Lung (tissue), 12 donors: ENCODE data around the gene HOXD9. TPM values are rescaled to one million over a fixed set of nuclear protein-coding genes. Genes with fewer than 3 reads are reported as not detected.

Source experiments
- ATAC-seq: fragments of 200-7000 bp; cut with Tn5 transposase; one replicate; pipeline ENCODE4 v1.9.1; 2020; ENCODE audit warnings: moderate number of reproducible peaks; ENCODE audit not compliant: insufficient read depth, low FRiP score
- DNase-seq, 3 donors: peaks; one replicate each; pipeline ENCODE4 v3.0.0-alpha.2; 2013 to 2017
- H3K27ac ChIP-seq, 2 donors: one replicate each; pipeline ENCODE4 v1.5.1; 2013; ENCODE audit warnings: mild to moderate bottlenecking in 2 of 2, moderate library complexity in 2 of 2, control low read depth in 1 of 2, inconsistent platforms in 1 of 2, low read depth in 1 of 2, low read length in 1 of 2
- H3K27me3 ChIP-seq, 3 donors: one replicate each; pipeline ENCODE4 v1.5.1; 2013; ENCODE audit warnings: low read length in 2 of 3; ENCODE audit not compliant: control insufficient read depth in 3 of 3, insufficient read depth in 3 of 3
- H3K36me3 ChIP-seq, 4 donors: one replicate each; pipeline ENCODE4 v1.5.1; 2013; ENCODE audit warnings: low read length in 4 of 4, mild to moderate bottlenecking in 1 of 4, moderate library complexity in 1 of 4; ENCODE audit not compliant: control insufficient read depth in 4 of 4, insufficient read depth in 4 of 4
- H3K4me1 ChIP-seq, 5 donors: one replicate each; pipeline ENCODE4 v1.5.1; 2013; ENCODE audit warnings: low read length in 5 of 5, mild to moderate bottlenecking in 2 of 5, moderate library complexity in 1 of 5; ENCODE audit not compliant: control insufficient read depth in 5 of 5, insufficient read depth in 5 of 5
- H3K4me3 ChIP-seq: one replicate; pipeline ENCODE4 v1.5.1; 2013; ENCODE audit warnings: mild to moderate bottlenecking, control low read depth, moderate library complexity
- H3K9ac ChIP-seq, 2 donors: one replicate each; pipeline ENCODE4 v1.5.1; 2013; ENCODE audit warnings: low read length in 2 of 2, control low read depth in 1 of 2; ENCODE audit not compliant: insufficient read depth in 1 of 2
- H3K9me3 ChIP-seq, 4 donors: one replicate each; pipeline ENCODE4 v1.5.1; 2013; ENCODE audit warnings: low read length in 3 of 4, mild to moderate bottlenecking in 1 of 4, moderate library complexity in 1 of 4; ENCODE audit not compliant: control insufficient read depth in 4 of 4, insufficient read depth in 3 of 4
- CTCF ChIP-seq: IDR thresholded peaks from 2 replicates; pipeline ENCODE4 v1.5.1; 2012; ENCODE audit warnings: mild to moderate bottlenecking; ENCODE audit errors: control extremely low read depth, extremely low read depth
- WGBS, 2 donors: extraction: QIAGEN DNeasy Blood & Tissue Kit; methylation state at CpG; one replicate each; pipeline ENCODE4 v1.1.7; 2013; 5-methylcytosine and 5-hydroxymethylcytosine counted together
- polyA plus RNA-seq, 2 donors: library from polyadenylated mRNA; stranded (reverse); fragments of 200-250 nt; gene quantifications; one replicate each; pipeline ENCODE4 v1.2.1, GENCODE V29; 2013
- total RNA-seq, 2 donors: library from RNA; depleted of rRNA in 1 of 2; stranded (reverse); fragments of >200 nt in 1 of 2; gene quantifications; one replicate each; pipeline ENCODE4 v1.2.1, GENCODE V29; 2014 to 2021
- donor health status: control.
- donor health status: control.
- donor health status: Bipolar disorder and iron deficiency.
- donor health status: healthy.
- donor health status: DM: yes; HTN: yes; CAD: no.

Gene HOXD9
- total and polyA plus RNA-seq, 4 donors: 0.29 to 0.80 (median 0.51) TPM

GRCh38 chr2:176099159-176099727 is 23.3 kb upstream of the HOXD9 start:
- 9 to 10% methylated on average over 30 of the region's 30 CpGs for WGBS, 2 donors
- ATAC-seq (no peak), DNase-seq (no peak)
- Histone ChIP-seq H3K4me3 (no peak overlapping the region), H3K27me3 (peaks cover 23 to 98% (median 94%) of the 10 kb centered on the region in 3 donors), H3K9ac (no peak overlapping the region), H3K9me3 (peaks cover 0 to 7% (median 0%) of the 10 kb centered on the region in 4 donors), H3K27ac (no peak overlapping the region), H3K36me3 (no peaks in the 10 kb centered on the region), H3K4me1 (peaks cover 0 to 17% (median 5%) of the 10 kb centered on the region in 5 donors)
- no peak for TF ChIP-seq CTCF

GRCh38 chr2:176099728-176100546 is 22.6 kb upstream of the HOXD9 start, which contains the start of gene HOXD12:
HOXD12 (plus strand) TSS chr2:176099795; CDS start chr2:176099802, 7 bp downstream.
- H3K4me1 ChIP-seq: peaks cover 0 to 20% (median 5%) of the 10 kb centered on the region in 5 donors
- ATAC-seq: no peak
- DNase-seq: no peak
- H3K36me3 ChIP-seq: no peaks in the 10 kb centered on the region
- no peak within 1 kb of the TSS for H3K27ac ChIP-seq
- no peak within 1 kb of the TSS for H3K4me3 ChIP-seq
- peaks cover 0 to 6% (median 0%) of the 10 kb centered on the region in 4 donors for H3K9me3 ChIP-seq
- WGBS, 2 donors: 4 to 7% methylated on average over 69 to 70 of the region's 70 CpGs
- H3K27me3 ChIP-seq: peaks cover 29 to 98% (median 93%) of the 10 kb centered on the region in 3 donors
- TF ChIP-seq CTCF: no peak
- no peak within 1 kb of the TSS for H3K9ac ChIP-seq

- no peak overlapping the region for H3K9ac ChIP-seq
- no peaks in the 10 kb centered on the region for H3K36me3 ChIP-seq
- peaks cover 34 to 98% (median 93%) of the 10 kb centered on the region in 3 donors for H3K27me3 ChIP-seq
- H3K4me3 ChIP-seq: no peak overlapping the region
- no peak overlapping the region for H3K27ac ChIP-seq
- no peak for TF ChIP-seq CTCF
- peaks cover 0 to 20% (median 5%) of the 10 kb centered on the region in 5 donors for H3K4me1 ChIP-seq
- no peak for DNase-seq
- 7 to 12% methylated on average over 27 to 28 of the region's 28 CpGs for WGBS, 2 donors
- H3K9me3 ChIP-seq: peaks cover 0 to 8% (median 0%) of the 10 kb centered on the region in 4 donors
- ATAC-seq: no peak
These were observed 21.9 kb upstream of the HOXD9 start for GRCh38 chr2:176100547-176101140.
